Lung microvascular endothelial cell (primary cell): Measurements from ENCODE around the gene MAP2K5. TPM values are rescaled to one million over a fixed set of nuclear protein-coding genes. Genes with fewer than 3 reads are reported as not detected.
"Not testable (repeated sequence)": the region's sequence is repeated elsewhere in the genome, so short reads cannot be mapped to it uniquely, and the experiment has no call there.

Experiments
- DNase-seq, 2 donors: peaks; one replicate each; pipeline versions ENCODE4 v3.0.0 to v3.0.0-alpha.2; 2010; ENCODE audit warnings: low read depth in 2 of 2
- total RNA-seq: library from RNA; depleted of rRNA; stranded (reverse); fragments of >200 nt; gene quantifications from 2 replicates; pipeline ENCODE4 v1.2.1, GENCODE V29; 2014

The MAP2K5 gene
- total RNA-seq, 1 donor from 2014 or later = 2.8 TPM

DNA sequence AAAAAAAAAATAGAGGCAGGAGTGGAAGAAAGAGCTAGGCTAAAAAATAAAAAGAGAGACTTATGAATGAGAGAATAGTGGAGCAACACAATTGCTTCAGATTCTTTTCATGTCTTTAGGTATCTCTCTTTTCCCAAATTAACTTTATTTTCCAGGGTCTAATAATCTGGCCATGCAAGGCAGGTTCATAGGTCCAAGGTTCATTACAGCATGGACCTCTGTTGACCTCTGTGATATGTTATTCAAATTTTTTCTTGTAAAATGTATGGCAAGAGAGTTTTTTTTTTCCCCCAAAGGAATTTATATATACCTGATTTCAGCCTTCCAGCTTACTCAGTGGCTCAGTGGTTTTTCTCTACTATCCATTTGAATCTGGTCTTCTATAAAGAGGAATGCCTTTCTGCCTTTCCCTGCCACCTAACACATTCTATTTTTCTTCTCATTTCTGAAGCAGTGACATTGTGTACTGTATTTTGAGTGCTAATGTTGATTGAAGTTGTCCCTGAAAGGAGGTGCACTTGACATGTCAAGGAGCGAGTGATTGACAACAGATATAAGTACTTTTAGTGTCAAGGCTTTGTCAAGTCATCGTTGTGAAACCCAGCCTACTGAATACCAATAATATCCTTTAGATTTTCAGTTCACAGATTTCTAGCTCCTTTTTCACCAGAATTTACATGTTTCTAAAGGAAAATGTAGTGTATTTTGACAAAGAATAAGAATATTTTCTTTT is 118.5 kb downstream of the MAP2K5 start:
- no peak for DNase-seq

- no peak for DNase-seq
These were observed 128.3 kb downstream of the MAP2K5 start for GRCh38 chr15:67670647-67671305.

DNA sequence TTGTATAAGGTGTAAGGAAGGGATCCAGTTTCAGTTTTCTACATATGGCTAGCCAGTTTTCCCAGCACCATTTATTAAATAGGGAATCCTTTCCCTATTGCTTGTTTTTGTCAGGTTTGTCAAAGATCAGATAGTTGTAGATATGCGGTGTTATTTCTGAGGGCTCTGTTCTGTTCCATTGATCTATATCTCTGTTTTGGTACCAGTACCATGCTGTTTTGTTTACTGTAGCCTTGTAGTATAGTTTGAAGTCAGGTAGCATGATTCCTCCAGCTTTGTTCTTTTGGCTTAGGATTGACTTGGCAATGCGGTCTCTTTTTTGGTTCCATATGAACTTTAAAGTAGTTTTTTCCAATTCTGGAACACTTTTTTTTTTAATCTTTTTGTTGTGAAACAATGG is 130.3 kb downstream of the MAP2K5 start:
- DNase-seq = not testable (repeated sequence)

DNA sequence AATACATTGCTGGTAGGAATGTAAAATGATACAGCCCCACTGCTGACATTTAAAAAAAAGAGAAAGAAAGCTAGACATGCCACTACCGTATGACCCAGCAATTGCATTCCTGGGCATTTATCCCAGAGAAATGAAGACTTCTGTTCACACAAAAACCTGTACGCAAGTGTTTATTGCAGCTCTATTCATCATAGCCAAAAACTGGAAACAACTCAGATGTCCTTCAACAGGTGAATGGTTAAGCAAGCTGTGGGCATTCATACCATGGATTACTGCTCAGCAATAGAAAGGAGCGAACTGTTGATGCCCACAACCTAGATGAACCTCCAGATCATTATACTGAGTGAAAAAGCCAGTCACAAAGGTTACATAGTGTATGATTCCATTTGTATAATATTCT is 132.5 kb downstream of the MAP2K5 start:
- DNase-seq = no peak

DNA sequence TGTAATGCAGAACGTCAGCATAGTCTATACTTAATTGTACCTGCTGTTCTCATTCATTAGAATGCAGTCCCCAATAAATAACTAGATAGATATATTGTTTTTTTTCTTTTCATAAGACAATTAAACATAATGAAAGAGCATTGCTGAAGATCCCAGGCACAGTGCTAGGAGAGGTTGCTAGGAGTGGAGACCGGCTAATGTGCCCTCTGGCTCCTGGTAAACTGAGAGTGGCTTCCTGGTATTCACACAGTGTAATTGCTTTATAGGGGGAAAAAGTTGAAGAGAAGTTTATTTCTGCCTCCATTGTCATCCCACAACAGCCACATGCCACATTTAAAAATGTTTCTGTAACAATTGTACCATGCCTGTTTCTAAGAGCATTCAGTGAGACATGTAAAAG is 135.6 kb downstream of the MAP2K5 start:
- no peak for DNase-seq

DNA sequence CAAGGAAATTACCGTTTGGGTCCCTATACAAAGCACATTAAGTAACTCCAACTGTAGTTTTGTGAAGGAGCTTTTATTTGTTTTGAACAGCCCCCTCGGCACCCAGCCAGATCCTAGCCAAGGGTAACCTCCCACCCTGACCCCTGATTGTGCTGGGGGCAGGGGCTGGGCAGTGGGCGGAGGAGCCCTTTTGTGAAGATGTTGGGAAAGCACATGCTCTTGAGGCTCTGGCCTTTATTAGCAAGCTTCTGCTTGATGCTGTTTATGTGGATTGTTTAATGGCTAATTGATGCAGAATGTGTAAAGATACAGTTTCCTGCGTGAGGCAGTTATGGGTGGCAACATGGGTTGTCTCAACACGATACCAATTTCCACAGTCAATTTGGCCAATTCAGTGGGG is 136.5 kb downstream of the MAP2K5 start:
- no peak for DNase-seq

- peak in 1 of 2 donors; percentile 5 for DNase-seq
These were observed 138.1 kb downstream of the MAP2K5 start for GRCh38 chr15:67680641-67681040.

- peak; percentile 53 to 59 for DNase-seq
These were observed 142.6 kb downstream of the MAP2K5 start for GRCh38 chr15:67685008-67685599.

- no peak for DNase-seq
These were observed 143.2 kb downstream of the MAP2K5 start for GRCh38 chr15:67685716-67686115.

DNA sequence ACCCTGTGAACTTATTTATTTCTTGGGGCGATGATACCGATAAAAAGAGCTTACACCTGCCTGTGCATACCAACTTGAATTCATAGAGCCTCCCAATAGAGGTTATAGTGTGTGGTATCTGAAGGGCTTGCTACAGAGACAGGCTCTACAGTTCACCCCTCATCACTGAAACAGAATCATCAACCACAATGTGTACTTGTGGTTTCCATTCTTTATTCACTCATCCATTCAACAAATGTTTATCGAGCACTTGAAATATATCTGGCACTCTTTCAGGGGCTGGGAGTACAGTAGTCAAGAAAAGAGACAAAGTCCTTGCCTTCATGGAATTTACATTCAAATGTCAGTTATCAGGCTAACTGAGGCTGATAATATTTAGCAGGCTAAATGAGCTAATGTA is 148.4 kb downstream of the MAP2K5 start:
- DNase-seq = no peak

GRCh38 chr15:67691450-67691849 is 148.9 kb downstream of the MAP2K5 start:
- DNase-seq = no peak

DNA sequence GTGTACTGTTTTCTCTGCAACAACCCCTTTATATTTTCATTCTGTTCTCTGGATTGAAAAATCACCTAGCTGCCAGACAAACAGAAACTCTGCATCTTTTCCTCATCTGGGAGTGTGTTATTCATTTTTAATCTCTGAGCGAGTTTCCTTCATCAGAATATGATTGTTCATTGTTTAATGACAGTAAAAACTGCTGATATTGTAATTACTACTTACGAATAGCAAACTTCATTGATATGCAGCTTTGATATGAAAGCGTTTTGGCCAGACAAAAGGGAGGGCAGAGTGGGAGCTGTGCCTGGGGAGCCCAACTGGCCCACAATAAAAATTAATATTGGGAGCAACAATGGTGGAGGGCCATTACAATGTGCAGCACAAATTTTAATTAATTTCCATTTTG is 150.1 kb downstream of the MAP2K5 start:
- DNase-seq = no peak

DNA sequence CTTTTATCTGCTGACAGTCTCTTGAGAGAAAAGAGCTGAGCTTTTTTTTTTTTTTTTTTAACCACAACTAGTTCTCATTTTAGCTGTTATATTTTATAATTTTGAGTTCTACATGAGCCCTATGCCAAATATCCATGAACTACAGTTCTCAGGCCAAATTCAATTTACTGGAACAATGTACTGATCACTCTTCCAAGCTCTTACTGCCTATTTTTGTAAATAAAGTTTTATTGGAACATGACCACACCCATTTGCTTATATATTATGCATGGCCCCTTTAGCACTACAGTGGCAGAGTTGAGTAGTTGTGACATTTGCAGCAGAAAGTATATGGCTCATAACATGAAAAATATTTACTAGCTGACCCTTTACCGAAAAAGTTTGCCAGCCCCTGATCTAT is 153.6 kb downstream of the MAP2K5 start:
- no peak for DNase-seq

DNA sequence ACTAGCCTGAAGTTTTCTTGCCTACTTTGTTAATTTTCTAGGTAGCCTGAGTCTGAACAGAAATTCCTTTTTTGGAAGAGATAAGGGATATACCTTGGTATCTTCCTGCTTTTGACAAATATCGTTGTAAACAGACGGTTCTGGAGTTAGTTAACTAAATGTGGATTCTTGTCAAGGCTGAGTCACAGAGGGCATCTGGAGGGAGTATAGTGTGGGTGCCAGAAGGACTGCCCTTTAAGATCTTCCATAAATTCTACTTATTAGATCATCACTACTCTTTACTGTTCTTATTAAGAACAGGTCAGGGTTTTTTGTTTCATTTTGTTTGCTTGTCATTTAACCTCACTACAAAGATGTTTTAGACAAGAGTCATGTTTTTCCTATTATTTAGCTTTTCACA is 157.5 kb downstream of the MAP2K5 start:
- DNase-seq = no peak

DNA sequence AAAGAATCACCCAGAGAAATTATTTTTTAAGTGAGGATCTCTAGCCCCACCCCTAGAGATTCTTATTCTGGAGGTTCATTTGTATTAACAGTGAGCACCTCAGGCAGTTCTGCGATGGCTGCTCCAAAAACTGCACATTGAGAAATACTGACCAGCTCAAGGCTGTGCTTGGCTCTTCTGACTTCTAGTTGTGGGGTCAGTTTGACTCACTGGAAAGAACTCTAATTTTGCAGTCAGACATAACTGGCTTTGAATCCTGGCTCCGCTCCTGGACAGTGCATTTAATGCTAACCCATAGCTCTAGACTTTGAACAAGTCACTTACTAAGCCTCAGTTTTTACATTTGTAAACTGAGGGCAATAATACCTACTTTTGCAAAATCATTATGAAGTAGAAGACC is 159.2 kb downstream of the MAP2K5 start:
- DNase-seq = no peak

DNA sequence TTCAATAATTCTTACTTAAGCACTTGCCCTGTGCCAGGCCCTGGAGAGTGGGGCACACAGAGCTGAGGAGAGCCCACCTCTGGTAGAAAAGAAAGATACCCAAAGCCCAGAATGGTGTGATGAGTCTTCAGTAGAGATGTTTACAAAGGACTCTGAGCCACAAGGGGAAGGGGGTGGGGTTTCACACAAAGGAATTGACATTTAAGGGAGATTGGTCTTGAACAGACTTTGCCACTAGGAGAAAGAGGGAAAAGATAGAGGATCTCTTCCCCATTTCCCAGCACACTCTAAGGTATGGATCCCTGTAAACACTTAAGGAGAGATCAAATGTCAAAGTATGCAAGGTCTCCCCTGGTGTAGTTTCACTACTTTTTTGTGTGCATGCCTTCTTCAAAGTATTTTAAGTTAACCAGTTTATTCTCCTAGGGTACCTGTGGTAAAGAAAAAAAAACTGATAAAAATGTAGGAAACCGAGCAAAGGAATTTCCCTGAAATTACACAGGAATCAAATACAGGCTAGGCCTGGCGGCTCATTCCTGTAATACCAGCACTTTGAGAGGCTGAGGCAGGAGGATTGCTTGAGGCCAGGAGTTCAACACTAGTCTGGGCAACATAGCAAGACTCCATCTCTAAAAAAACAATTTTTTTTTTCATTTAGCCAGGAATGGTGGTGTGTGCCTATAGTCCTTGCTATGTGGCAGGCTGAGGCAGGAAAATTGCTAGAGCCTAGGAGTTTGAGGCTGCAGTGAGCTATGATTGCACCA is 165.2 kb downstream of the MAP2K5 start:
- DNase-seq = peak in 1 of 2 donors; percentile 2

- DNase-seq = no peak
These were observed 166.0 kb downstream of the MAP2K5 start for GRCh38 chr15:67708500-67708899.

DNA sequence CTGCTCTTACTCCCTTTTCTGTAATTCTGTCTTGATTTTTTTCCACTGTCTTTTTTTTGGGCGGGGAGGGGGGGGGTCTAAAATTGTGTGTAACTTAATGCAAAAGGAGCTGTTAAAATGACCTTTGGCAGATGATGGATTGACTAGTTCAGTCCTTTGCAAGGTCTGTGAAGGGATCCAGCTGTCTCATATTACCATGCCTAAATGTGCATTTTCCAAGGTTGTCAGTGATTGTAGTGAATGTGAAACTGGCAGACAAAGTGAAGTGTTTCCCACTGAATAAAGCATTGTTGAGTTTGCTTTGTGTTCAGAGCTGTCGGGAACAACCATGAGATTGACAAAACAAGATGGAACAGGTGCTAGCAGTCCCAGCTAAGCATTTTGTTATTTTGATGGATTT is 172.7 kb downstream of the MAP2K5 start:
- DNase-seq = no peak

DNA sequence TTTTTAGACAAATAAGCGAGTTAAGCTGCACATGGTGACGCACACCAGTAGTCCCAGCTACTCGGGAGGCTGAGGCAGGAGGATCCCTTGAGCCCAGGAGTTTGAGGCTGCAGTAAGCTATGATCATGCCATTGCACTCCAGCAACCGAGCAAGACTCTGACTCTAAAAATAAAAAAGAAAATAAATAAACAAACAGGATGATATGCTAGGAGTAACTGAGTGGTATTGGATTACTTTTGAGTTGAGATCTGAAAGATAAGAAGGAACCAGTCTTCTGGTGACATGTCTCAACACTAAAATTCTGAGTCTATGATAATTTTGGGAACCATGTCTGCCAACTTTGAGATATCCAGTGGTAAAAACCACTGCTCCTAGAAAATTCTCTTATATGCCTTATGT is 173.7 kb downstream of the MAP2K5 start:
- no peak for DNase-seq

GRCh38 chr15:67717776-67718175 is 175.3 kb downstream of the MAP2K5 start:
- no peak for DNase-seq

- peak in 1 of 2 donors; percentile 12 for DNase-seq
These were observed 176.9 kb downstream of the MAP2K5 start for GRCh38 chr15:67719330-67719959.
